Effector memory CD8-positive, alpha-beta T cell (primary cell): Measurements from ENCODE around the gene ARHGEF2.
A peak's percentile ranks its signal among the peaks of the same experiment; 100 is the strongest.
"Not testable (repeated sequence)": the region's sequence is repeated elsewhere in the genome, so short reads cannot be mapped to it uniquely, and the experiment has no call there.

Source experiments
- ATAC-seq: fragments of 150-1000 bp; cut with Tn5 transposase; replicated peaks from 2 replicates; pipeline ENCODE4 v1.10.0; 2021; ENCODE audit warnings: mild to moderate bottlenecking, moderate library complexity
- DNase-seq, 3 experiments: peaks; one replicate each; pipeline ENCODE4 v3.0.0; 2021
- H3K27ac Mint-ChIP-seq, 2 donors: one replicate each; pipeline ENCODE4 v1.8.0; 2022; ENCODE audit warnings: mild to moderate bottlenecking in 2 of 2, mixed read lengths in 2 of 2, moderate library complexity in 2 of 2
- H3K27me3 Mint-ChIP-seq, 2 donors: one replicate each; pipeline ENCODE4 v1.8.0; 2022; ENCODE audit warnings: mixed read lengths in 2 of 2
- H3K36me3 Mint-ChIP-seq: one replicate; pipeline ENCODE4 v1.8.0; 2022; ENCODE audit warnings: mild to moderate bottlenecking, moderate library complexity, mixed read lengths; ENCODE audit not compliant: insufficient read depth
- H3K4me1 Mint-ChIP-seq, 2 donors: one replicate each; pipeline ENCODE4 v1.8.0; 2022; ENCODE audit warnings: low read depth in 2 of 2, mixed read lengths in 2 of 2
- H3K4me3 Mint-ChIP-seq, 2 donors: one replicate each; pipeline ENCODE4 v1.8.0; 2022; ENCODE audit warnings: mild to moderate bottlenecking in 2 of 2, mixed read lengths in 2 of 2, moderate library complexity in 2 of 2
- H3K9me3 Mint-ChIP-seq, 2 donors: one replicate each; pipeline ENCODE4 v1.8.0; 2022; ENCODE audit warnings: mixed read lengths in 2 of 2

Gene ARHGEF2

DNA sequence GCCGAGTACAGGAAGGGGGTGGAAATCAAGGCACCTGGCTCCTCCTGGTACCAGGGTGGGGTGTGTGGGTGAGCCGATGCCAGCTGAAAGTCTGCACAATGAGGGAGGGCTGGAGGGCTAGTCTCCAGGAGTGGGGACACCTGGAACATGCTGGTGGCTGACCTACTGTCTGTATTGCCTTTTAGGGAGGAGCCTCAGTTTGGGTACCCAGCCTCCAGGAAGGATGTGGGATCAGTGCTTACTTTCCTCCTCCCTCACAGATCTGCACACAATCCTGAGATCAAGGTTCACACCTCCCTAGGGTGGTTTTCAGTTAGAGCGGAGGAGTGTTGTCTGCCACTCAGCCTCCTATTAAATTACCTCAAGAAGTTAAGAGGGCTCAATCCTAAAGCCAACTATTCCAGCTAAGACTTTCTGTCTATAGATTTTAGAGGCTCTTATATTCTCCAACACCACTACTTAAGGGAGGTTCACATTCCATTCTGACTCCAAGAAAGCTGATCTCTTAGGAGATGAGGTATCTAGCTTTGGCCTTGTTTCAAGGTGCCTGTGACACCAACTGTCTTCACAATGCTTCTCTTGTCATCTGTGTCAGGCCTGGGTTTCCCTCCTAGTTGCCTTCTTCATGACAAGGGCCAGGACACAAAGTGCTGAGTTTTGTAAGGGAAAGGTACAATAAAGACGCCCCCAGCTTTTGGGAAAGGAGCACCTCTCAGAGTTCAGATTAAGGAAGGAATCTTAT is 26.7 kb upstream of the ARHGEF2 start:
- Mint-ChIP-seq H3K36me3 (peaks cover 39% of the 10 kb centered on the region), H3K4me1 (peaks cover 18 to 32% of the 10 kb centered on the region in 2 donors), H3K27me3 (no peaks in the 10 kb centered on the region), H3K4me3 (peak overlapping the region; percentile 36 to 57), H3K9me3 (no peaks in the 10 kb centered on the region), H3K27ac (peak overlapping the region; percentile 70 to 86)
- peak; percentile 98 for ATAC-seq
- DNase-seq: peak; percentile 29 to 32 (median 31)

DNA sequence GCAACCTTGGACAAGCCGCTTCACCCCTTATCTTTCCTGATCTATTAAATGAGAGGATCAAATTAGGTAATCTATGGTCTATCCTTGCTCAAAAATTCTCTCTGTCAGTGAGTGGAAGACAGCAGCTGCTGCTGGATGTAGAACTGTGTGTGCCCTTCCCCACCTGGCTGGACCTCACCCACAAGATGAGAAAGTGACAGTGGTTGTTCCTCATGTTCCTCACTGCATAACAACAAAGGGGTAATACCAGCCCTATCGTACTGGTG is 25.5 kb upstream of the ARHGEF2 start:
- ATAC-seq (no peak), DNase-seq (no peak)
- H3K36me3 Mint-ChIP-seq: peaks cover 29% of the 10 kb centered on the region
- H3K27ac Mint-ChIP-seq: no peak overlapping the region
- no peaks in the 10 kb centered on the region for H3K27me3 Mint-ChIP-seq
- H3K4me1 Mint-ChIP-seq: peaks cover 18 to 28% of the 10 kb centered on the region in 2 donors
- no peaks in the 10 kb centered on the region for H3K9me3 Mint-ChIP-seq
- no peak overlapping the region for H3K4me3 Mint-ChIP-seq

DNA sequence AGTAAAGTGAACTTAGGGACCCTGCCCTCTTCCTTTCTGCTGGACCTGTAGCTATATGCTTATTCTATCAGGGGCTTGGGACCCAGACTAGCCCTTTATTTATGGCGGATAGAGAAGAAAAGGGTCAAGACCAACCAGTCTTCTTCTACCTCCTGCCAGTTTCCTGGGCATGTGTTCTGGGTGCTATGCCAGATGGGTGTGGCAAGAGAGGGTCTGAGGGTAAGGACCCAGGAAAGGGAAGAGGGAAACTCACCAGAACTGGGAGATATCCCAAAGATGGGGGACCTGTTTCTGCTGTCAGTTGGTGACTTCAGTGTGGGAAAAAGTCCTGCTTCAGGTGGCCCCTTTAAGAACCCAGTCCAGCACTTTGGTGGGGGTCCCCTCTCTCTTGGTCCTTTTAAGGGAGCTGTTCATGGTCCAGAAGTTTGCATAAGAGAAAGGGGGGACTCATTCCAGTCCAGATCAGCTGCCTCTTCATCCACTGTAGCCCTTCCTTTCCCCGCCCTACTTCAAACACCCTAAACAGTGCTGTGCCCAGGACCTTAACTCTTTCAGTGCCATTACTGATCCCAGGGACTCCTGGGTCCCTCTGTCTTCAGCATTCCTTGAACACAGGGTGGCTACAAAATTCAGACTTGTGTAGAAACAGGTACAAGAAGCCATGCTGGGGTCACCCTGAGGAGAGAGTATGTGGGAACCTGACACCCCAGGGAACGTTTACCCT is 24.0 kb upstream of the ARHGEF2 start:
- DNase-seq (no peak), ATAC-seq (no peak)
- Mint-ChIP-seq H3K4me3 (no peak overlapping the region), H3K27ac (peak overlapping the region in 1 of 2 donors; percentile 75), H3K27me3 (no peaks in the 10 kb centered on the region), H3K36me3 (peaks cover 14% of the 10 kb centered on the region), H3K9me3 (no peaks in the 10 kb centered on the region), H3K4me1 (peaks cover 18 to 28% of the 10 kb centered on the region in 2 donors)

DNA sequence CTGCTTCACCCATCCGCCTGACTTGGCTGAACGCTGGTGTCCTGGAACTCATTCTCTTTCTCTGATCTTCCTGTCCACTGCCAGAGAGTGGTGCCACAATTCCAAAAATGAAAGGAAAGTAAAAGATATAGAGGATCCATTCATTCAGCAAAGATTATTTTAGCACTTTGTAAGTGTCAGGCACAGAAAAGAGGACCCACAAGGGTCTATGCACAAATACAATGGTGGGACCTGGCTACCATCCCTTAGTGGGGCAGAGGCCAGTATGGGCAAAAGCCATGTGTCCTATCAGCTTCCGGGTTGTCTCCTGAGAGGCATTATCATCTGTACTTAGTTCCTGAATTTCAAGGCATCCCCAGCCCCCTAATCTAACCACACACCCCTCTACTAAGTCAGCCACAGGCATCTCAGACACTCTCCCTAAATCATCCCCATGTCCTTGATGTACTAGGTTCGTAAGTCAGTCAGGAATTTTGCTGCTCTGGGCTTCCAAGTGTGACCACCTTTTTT is 23.4 kb upstream of the ARHGEF2 start:
- ATAC-seq: no peak
- Mint-ChIP-seq H3K27ac (peak overlapping the region in 1 of 2 donors; percentile 75), H3K9me3 (no peaks in the 10 kb centered on the region), H3K4me1 (peaks cover 16 to 27% of the 10 kb centered on the region in 2 donors), H3K36me3 (peaks cover 9% of the 10 kb centered on the region), H3K4me3 (no peak overlapping the region), H3K27me3 (no peaks in the 10 kb centered on the region)
- DNase-seq: no peak

DNA sequence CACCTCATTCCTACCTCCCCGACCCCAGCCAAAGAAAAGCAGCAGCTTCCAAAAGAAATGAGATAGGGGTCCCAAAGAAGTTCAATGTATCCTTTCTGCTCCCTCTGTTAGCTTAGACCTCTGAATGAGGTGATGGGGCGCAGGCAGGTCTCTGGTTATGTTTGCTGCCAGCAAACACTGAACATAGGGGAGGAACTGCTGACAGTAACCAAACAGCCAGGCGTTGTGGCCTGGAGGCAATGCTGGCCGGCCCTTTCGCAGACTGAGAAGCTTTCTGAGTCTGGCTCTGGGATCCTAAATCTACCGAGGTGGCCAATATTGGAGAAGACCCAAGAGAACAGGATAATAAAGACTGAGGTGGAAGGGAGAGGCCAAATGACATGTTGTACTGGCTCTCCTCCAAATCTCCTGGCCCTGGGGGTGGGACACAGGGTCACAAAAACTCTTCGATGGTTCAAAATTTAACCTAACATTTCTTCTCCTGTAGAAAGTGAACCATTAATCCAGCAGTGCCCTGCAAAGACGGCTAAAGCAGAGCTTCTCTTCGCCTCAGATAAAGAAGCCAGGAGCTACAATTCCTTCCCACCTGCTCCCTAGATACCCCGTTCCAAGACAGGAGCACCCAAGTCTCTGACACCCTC is 22.8 kb upstream of the ARHGEF2 start:
- H3K4me3 Mint-ChIP-seq: no peak overlapping the region
- ATAC-seq (no peak), DNase-seq (no peak)
- H3K27ac Mint-ChIP-seq: no peak overlapping the region
- H3K4me1 Mint-ChIP-seq: peaks cover 14 to 24% of the 10 kb centered on the region in 2 donors
- H3K9me3 Mint-ChIP-seq: no peaks in the 10 kb centered on the region
- H3K27me3 Mint-ChIP-seq: no peaks in the 10 kb centered on the region
- H3K36me3 Mint-ChIP-seq: peaks cover 9% of the 10 kb centered on the region

DNA sequence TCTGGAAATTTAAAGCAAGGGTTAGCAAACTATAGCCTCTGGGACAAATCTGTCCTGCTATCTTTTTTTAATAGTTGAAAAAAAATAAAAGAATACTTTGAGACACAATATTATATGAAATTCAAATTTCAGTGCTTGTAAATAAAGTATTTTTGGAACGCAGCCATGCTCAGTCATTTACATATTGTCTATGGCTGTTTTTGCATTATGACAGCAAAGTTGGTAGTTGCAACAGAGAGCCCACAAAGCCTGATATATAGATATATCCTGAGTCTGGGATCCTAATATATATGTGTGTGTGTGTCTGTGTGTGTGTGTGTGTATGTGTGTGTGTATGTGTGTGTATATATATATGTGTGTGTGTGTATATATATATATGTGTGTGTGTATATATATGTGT is 21.6 kb upstream of the ARHGEF2 start:
- Mint-ChIP-seq H3K27ac (peak overlapping the region in 1 of 2 donors; percentile 53), H3K27me3 (no peaks in the 10 kb centered on the region)

DNA sequence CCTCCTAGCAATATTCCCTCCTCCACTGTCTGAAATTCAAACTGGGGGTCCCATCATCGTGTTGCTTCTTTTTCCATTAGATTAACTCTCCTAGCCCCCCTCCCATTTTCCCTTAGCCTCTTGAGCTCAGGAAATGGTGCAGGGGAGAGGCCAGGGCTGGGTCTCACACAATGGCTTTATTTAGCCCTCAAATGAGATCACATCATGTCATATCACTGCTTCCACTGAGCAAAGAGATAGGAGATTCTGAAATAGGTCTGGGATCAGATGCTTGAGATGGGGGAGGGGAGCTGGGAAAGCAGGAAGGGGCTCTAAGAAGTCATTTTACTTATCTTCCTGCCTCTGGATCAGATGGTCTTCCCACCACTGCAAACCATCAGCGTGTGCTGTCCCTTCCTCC is 17.8 kb upstream of the ARHGEF2 start:
- H3K27ac Mint-ChIP-seq: peak overlapping the region; percentile 3 to 45
- H3K4me1 Mint-ChIP-seq: peaks cover 0 to 2% of the 10 kb centered on the region in 2 donors
- peaks cover 4% of the 10 kb centered on the region for H3K36me3 Mint-ChIP-seq
- H3K9me3 Mint-ChIP-seq: no peaks in the 10 kb centered on the region
- no peak overlapping the region for H3K4me3 Mint-ChIP-seq
- ATAC-seq (no peak), DNase-seq (no peak)
- H3K27me3 Mint-ChIP-seq: no peaks in the 10 kb centered on the region

More for the DNA sequence above, 21.6 kb upstream of the ARHGEF2 start:
- Mint-ChIP-seq H3K4me3 (no peak overlapping the region), H3K36me3 (peaks cover 3% of the 10 kb centered on the region), H3K9me3 (no peaks in the 10 kb centered on the region), H3K4me1 (peaks cover 8 to 17% of the 10 kb centered on the region in 2 donors)
- DNase-seq (no peak), ATAC-seq (no peak)

DNA sequence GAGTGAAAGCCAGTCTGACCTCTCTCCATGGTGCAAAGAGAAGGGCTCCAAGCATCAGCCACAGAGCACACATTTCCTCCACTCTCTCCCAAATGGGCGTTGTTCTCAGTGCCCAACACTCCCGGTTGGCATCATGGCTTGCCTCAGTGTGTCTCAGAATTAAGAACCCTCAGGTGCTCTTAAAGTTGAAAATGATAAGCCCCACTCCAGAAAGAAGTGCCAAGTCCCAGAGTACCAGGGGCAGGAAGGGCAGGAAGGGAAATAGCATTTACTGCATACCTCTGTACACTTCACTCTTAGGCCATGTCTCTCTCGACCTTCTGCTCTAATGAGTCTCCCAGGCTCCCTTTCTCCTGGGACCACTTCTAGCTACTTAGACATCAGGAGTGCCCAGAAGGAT is 15.2 kb upstream of the ARHGEF2 start:
- Mint-ChIP-seq H3K27ac (no peak overlapping the region), H3K4me1 (peaks cover 5 to 10% of the 10 kb centered on the region in 2 donors), H3K4me3 (no peak overlapping the region), H3K9me3 (no peaks in the 10 kb centered on the region), H3K36me3 (peaks cover 5% of the 10 kb centered on the region), H3K27me3 (no peaks in the 10 kb centered on the region)
- ATAC-seq (no peak), DNase-seq (no peak)

DNA sequence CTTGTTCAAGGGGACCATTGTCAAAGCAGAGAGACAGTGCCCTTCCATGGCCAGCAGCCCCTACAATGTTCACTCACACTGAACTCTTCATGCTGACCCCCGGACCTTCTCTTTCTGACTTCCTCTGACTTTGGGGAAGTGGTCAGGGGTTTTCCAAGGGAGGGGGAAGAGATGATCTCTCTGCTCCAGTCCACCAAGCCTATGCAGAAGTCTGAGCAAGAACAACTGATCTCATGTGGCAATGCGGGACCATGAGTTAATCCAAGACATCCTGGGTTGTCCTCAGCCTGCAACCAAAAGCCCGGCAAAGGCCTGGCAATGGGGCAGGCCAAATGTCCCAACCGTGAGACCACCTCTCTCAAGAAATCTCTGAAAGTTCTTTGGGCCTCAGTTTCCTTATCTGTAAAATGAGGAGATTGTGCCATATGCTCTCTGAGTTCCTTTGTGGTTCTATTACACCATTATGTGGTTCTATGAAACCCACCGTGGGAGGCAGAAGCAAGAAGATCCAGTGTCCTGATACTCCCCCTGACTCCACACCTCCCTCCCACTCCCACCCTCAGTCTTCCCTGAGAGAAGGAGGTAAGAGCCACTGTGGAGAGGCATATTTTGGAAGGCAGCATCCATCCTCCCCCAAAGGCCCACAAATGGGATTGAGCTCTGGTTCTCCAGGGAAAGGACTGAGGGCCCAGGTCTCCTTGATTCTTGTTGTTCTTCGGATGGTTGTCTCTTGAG is 11.8 kb upstream of the ARHGEF2 start:
- Mint-ChIP-seq H3K36me3 (peaks cover 5% of the 10 kb centered on the region), H3K27me3 (no peaks in the 10 kb centered on the region), H3K4me3 (no peak overlapping the region), H3K4me1 (peaks cover 7 to 10% of the 10 kb centered on the region in 2 donors), H3K9me3 (no peaks in the 10 kb centered on the region), H3K27ac (peak overlapping the region in 1 of 2 donors; percentile 79)
- ATAC-seq: peak; percentile 11
- DNase-seq: no peak

DNA sequence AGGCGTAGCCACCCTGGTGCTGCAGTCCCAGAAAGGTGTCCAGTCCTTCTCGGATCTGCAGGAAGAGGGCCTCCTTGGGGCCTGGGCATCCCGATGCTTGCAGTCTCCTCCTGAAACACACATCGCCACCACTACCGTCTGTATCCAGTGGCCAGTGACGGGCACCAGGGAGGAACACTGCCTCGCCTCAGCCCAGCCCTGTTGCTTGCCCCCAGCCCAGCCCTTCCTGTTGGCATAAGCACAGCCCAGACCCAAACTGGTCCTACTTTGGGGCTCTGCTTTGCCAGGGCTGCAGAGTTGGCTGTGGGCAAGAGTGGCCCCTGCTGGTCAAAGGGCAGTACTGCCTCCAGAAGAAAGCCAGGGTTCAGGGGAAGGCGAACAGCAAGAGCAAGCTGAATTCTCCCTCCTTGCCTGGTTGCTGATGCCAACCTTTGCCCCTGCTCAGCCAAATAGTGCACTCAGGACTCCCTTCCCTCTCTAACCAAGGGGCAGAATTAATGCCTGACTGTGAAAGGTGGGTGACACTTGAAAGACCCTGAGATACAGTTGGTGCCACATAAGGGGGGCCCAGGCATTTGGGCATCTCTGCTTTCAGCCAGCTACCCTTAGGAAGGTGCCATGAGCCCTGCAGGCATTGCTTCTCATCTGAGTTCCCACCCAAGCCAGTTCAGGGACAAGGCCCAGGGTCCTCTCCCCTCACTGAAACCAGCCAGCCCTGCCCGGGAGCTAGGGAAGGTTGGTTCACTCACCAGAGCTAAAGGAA is 11.1 kb upstream of the ARHGEF2 start:
- H3K9me3 Mint-ChIP-seq: no peaks in the 10 kb centered on the region
- peak; percentile 98 for ATAC-seq
- H3K4me3 Mint-ChIP-seq: no peak overlapping the region
- DNase-seq: peak; percentile 80 to 87 (median 81)
- H3K27me3 Mint-ChIP-seq: no peaks in the 10 kb centered on the region
- peaks cover 2% of the 10 kb centered on the region for H3K36me3 Mint-ChIP-seq
- H3K27ac Mint-ChIP-seq: peak overlapping the region in 1 of 2 donors; percentile 79
- peaks cover 7 to 8% of the 10 kb centered on the region in 2 donors for H3K4me1 Mint-ChIP-seq

DNA sequence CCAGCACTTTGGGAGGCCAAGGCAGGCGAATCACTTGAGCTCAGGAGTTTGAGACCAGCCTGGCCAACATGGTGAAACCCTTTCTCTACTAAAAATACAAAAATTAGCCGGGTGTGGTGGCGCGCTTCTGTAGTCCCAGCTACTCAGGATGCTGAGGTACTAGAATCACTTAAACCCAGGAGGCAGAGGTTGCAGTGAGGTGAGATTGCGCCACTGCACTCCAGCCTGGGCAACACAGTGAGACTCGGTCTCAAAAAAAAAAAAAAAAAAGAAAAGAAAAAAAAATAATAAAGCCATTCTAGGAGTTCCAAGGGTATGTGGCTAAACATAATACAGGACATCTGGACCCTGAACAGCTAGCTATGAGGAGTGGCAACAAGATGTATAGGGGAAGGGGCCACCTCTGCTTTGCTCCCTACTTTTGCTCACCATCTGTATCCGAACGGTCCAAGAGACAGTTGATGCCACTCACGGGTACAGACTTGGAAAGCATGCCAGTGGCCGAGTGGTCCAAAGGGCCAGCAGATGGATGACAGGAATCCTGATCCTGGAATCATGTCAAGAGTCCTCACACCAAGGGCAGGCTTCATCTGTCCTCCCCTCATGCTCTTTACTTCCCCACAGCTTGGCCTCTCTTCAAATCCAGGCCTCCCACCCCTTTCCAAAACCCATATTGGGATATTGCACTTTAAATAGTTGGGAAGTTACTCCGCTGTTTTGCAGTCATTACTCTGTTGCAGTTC is 6.7 kb upstream of the ARHGEF2 start:
- not testable (repeated sequence) for H3K27me3 Mint-ChIP-seq, DNase-seq, H3K9me3 Mint-ChIP-seq, ATAC-seq, H3K36me3 Mint-ChIP-seq, H3K4me3 Mint-ChIP-seq
- Mint-ChIP-seq H3K27ac (peak overlapping the region in 1 of 2 donors; percentile 85), H3K4me1 (peaks cover 34 to 36% of the 10 kb centered on the region in 2 donors)

DNA sequence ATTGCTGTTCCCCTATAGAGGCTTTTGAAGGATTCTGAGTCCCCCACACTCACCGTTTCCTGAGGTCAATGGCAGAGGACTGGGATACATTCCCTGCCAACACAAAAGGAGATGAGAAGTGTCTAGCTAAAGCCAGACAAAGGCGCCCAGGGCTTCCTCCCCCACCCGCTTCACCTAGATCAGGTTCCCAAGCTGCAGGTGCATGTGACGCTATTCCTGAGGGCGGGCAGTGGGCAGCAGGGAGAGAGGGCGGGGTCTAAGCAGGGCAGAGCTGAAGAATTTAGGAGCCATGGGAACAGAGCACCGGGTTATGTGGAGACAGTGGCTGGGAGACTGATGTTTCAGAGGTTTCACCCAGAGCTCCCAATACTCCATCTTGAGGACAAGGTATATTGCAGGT is 6.0 kb upstream of the ARHGEF2 start:
- H3K27me3 Mint-ChIP-seq: no peaks in the 10 kb centered on the region
- no peaks in the 10 kb centered on the region for H3K9me3 Mint-ChIP-seq
- ATAC-seq (no peak), DNase-seq (no peak)
- H3K4me1 Mint-ChIP-seq: peaks cover 38 to 40% of the 10 kb centered on the region in 2 donors
- H3K36me3 Mint-ChIP-seq: peaks cover 4% of the 10 kb centered on the region
- H3K27ac Mint-ChIP-seq: peak overlapping the region; percentile 79 to 85
- H3K4me3 Mint-ChIP-seq: no peak overlapping the region
